HCT116 (cell line): ENCODE measurements around the gene AUTS2. TPM values are rescaled to one million over a fixed set of nuclear protein-coding genes. Genes with fewer than 3 reads are reported as not detected.

Experiments used
- ATAC-seq: fragments of 200-7000 bp; cut with Tn5 transposase; 2 replicates; pipeline ENCODE4 v1.9.1; 2020; ENCODE audit warnings: mild to moderate bottlenecking, moderate library complexity
- BruUV-seq: library from RNA; stranded (reverse); fragments of 400-500 nt; replicated peaks from 2 replicates; lab custom pipeline; 2021; lab: Mats Ljungman, UMichigan
- CTCF ChIA-PET: fragments of 300-600 bp; sonication (Branson Sonifier 250); formaldehyde crosslinking; loops from one replicate; lab custom pipeline; 2021; ENCODE audit warnings: antibody characterized with exemption; lab: Charles Lee
- POLR2A ChIA-PET: fragments of 300-600, 350-600 bp; sonication (Branson Sonifier 250); formaldehyde crosslinking; loops from one replicate; lab custom pipeline; 2021; ENCODE audit warnings: antibody characterized with exemption; lab: Charles Lee
- RAD21 ChIA-PET, 2 experiments: fragments of 300-600 bp; sonication (Branson Sonifier 250); formaldehyde crosslinking; loops; one replicate each; lab custom pipeline; 2023; ENCODE audit warnings: low total read pairs in 2 of 2; ENCODE audit not compliant: uncharacterized antibody in 2 of 2, unreplicated experiment in 2 of 2, low non-redundant PET in 1 of 2; lab: Charles Lee
- DNase-seq: peaks from one replicate; pipeline ENCODE4 v3.0.0-alpha.2; 2010; ENCODE audit warnings: low read depth, low spot score
- H2AFZ ChIP-seq: fragments of 200-600 bp; shearing (Covaris generic), sonication (generic); 2 replicates; pipeline ENCODE4 v1.6.1; 2017; ENCODE audit warnings: low read depth, mixed run types, mixed read lengths, antibody characterized with exemption, low read length; ENCODE audit not compliant: poor library complexity, severe bottlenecking
- H3K27ac ChIP-seq: 2 replicates; pipeline ENCODE4 v1.5.1; 2012; ENCODE audit warnings: low read depth, low read length
- H3K27me3 ChIP-seq: fragments of 200-600 bp; sonication (generic); 2 replicates; pipeline ENCODE4 v1.6.1; 2016; ENCODE audit warnings: mixed run types, low read length, mixed read lengths; ENCODE audit not compliant: insufficient read depth
- H3K36me3 ChIP-seq, 2 experiments: fragments of 200-500 bp in 1 of 2; fragments of 200-600 bp in 1 of 2; sonication (Bioruptor generic) in 1 of 2; sonication (generic) in 1 of 2; 2 replicates each; pipeline versions ENCODE4 v1.5.1 to v1.6.1; 2014 to 2016; ENCODE audit warnings: low read length in 2 of 2, inconsistent platforms in 1 of 2, mixed read lengths in 1 of 2, mixed run types in 1 of 2; ENCODE audit not compliant: insufficient read depth in 2 of 2, control insufficient read depth in 1 of 2
- H3K4me1 ChIP-seq, 2 experiments: fragments of 200-600 bp in 1 of 2; sonication (generic) in 1 of 2; 2 replicates each; pipeline versions ENCODE4 v1.5.1 to v1.6.1; 2012 to 2017; ENCODE audit warnings: low read length in 2 of 2, inconsistent platforms in 1 of 2, mild to moderate bottlenecking in 1 of 2, mixed read lengths in 1 of 2, mixed run types in 1 of 2, moderate library complexity in 1 of 2; ENCODE audit not compliant: insufficient read depth in 2 of 2, control insufficient read depth in 1 of 2
- H3K4me2 ChIP-seq: fragments of 200-600 bp; sonication (generic); 2 replicates; pipeline ENCODE4 v1.6.1; 2017; ENCODE audit warnings: mixed run types, low read length, mixed read lengths
- H3K4me3 ChIP-seq, 2 experiments: fragments of 200-600 bp in 1 of 2; sonication (generic) in 1 of 2; replicated peaks in 1 of 2; 2 replicates each; pipeline ENCODE4 v1.5.1; 2011 to 2016; ENCODE audit warnings: low read length in 2 of 2, control low read depth in 1 of 2, low read depth in 1 of 2, mild to moderate bottlenecking in 1 of 2, mixed read lengths in 1 of 2, mixed run types in 1 of 2
- H3K79me2 ChIP-seq: fragments of 200-600 bp; sonication (generic); 2 replicates; pipeline ENCODE4 v1.6.1; 2017; ENCODE audit warnings: mild to moderate bottlenecking, mixed run types, low read length, moderate library complexity, mixed read lengths; ENCODE audit not compliant: insufficient read depth
- H3K9ac ChIP-seq: fragments of 200-600 bp; sonication (generic); 2 replicates; pipeline ENCODE4 v1.6.1; 2016; ENCODE audit warnings: low read length, mixed read lengths
- H3K9me2 ChIP-seq: fragments of 200-600 bp; sonication (generic), shearing (Covaris generic); 2 replicates; pipeline ENCODE4 v1.6.1; 2017; ENCODE audit warnings: mixed run types, mild to moderate bottlenecking, moderate library complexity; ENCODE audit not compliant: insufficient read depth
- H3K9me3 ChIP-seq, 2 experiments: fragments of 200-500 bp in 1 of 2; fragments of 200-600 bp in 1 of 2; sonication (Bioruptor generic) in 1 of 2; sonication (generic) in 1 of 2; 2 replicates each; pipeline ENCODE4 v1.6.1; 2014 to 2017; ENCODE audit warnings: low read length in 2 of 2, mixed read lengths in 2 of 2, inconsistent platforms in 1 of 2, low read depth in 1 of 2, mild to moderate bottlenecking in 1 of 2, mixed run types in 1 of 2, moderate library complexity in 1 of 2; ENCODE audit not compliant: control insufficient read depth in 1 of 2, insufficient read depth in 1 of 2
- H4K20me1 ChIP-seq: fragments of 200-600 bp; sonication (generic), shearing (Covaris generic); 2 replicates; pipeline ENCODE4 v1.6.1; 2017; ENCODE audit warnings: mixed run types, mild to moderate bottlenecking, moderate library complexity; ENCODE audit not compliant: insufficient read depth
- CBX3 ChIP-seq: IDR thresholded peaks from 2 replicates; pipeline ENCODE4 v1.6.1; 2012; ENCODE audit warnings: low read depth
- CEBPB ChIP-seq: IDR thresholded peaks from 2 replicates; pipeline ENCODE4 v1.6.1; 2012; ENCODE audit warnings: low read depth
- FOSL1 ChIP-seq: IDR thresholded peaks from 2 replicates; pipeline ENCODE4 v1.6.1; 2012; ENCODE audit warnings: low read depth
- MAX ChIP-seq: IDR thresholded peaks from 2 replicates; pipeline ENCODE4 v1.6.1; 2012
- RAD21 ChIP-seq: IDR thresholded peaks from 2 replicates; pipeline ENCODE4 v1.6.1; 2012; ENCODE audit warnings: low read depth, mild to moderate bottlenecking
- REST ChIP-seq: IDR thresholded peaks from 2 replicates; pipeline ENCODE4 v1.6.1; 2012; ENCODE audit warnings: low read depth
- SIN3A ChIP-seq: IDR thresholded peaks from 2 replicates; pipeline ENCODE4 v1.6.1; 2012; ENCODE audit warnings: low read depth
- YY1 ChIP-seq: IDR thresholded peaks from 2 replicates; pipeline ENCODE4 v1.6.1; 2011; ENCODE audit warnings: low read length, low read depth, moderate library complexity, mild to moderate bottlenecking; ENCODE audit not compliant: insufficient replicate concordance; ENCODE audit errors: extremely low read depth
- ZFX ChIP-seq: fragments of 450-650 bp; IDR thresholded peaks from 2 replicates; pipeline ENCODE4 v1.6.1; 2017
- ZNF274 ChIP-seq: fragments of 200-500 bp; sonication (Bioruptor generic); IDR thresholded peaks from 2 replicates; pipeline ENCODE4 v1.6.1; 2014; ENCODE audit warnings: mild to moderate bottlenecking, low read depth, low read length, inconsistent platforms
- intact Hi-C: fragments of 100-400 bp; cut with micrococcal nuclease; formaldehyde crosslinking; loops from 2 replicates; pipeline ENCODE4 v1.10.0; 2022
- total RNA-seq: library from RNA; stranded (reverse); gene quantifications from one replicate; pipeline ENCODE4 v1.2.1, GENCODE V29; 2021; ENCODE audit not compliant: unreplicated experiment

The AUTS2 gene
- total RNA-seq, 1 experiment from 2014 or later = 0.93 TPM

GRCh38 chr7:70582927-70583895 lies 984.9 kb downstream of the AUTS2 start:
- CTCF ChIA-PET = no interaction called here
- TF ChIP-seq ZFX (no peak), CEBPB (no peak), YY1 (no peak), FOSL1 (no peak), CBX3 (no peak)
- TF ChIP-seq, all 23 proteins: peak for 0
- no peak for ATAC-seq
- no peak overlapping the region for H3K4me2 ChIP-seq
- H3K9me2 ChIP-seq = no peaks in the 10 kb centered on the region
- intact Hi-C loops = no loop called here
- no peak overlapping the region for H3K27ac ChIP-seq
- DNase-seq = no peak
- H2AFZ ChIP-seq = no peak overlapping the region
- no peaks in the 10 kb centered on the region for H3K79me2 ChIP-seq
- H3K9me3 ChIP-seq = peaks cover 3 to 23% of the 10 kb centered on the region in 2 experiments; a peak in 2 of 4 replicates
- RAD21 ChIA-PET = no interaction called here
- no peaks in the 10 kb centered on the region for H4K20me1 ChIP-seq
- POLR2A ChIA-PET = no interaction called here
- no peak overlapping the region for H3K9ac ChIP-seq
- no peaks in the 10 kb centered on the region for H3K27me3 ChIP-seq
- no TSS peak for BruUV-seq
- H3K36me3 ChIP-seq = no peaks in the 10 kb centered on the region
- no peak overlapping the region for H3K4me3 ChIP-seq
- no peaks in the 10 kb centered on the region for H3K4me1 ChIP-seq

DNA sequence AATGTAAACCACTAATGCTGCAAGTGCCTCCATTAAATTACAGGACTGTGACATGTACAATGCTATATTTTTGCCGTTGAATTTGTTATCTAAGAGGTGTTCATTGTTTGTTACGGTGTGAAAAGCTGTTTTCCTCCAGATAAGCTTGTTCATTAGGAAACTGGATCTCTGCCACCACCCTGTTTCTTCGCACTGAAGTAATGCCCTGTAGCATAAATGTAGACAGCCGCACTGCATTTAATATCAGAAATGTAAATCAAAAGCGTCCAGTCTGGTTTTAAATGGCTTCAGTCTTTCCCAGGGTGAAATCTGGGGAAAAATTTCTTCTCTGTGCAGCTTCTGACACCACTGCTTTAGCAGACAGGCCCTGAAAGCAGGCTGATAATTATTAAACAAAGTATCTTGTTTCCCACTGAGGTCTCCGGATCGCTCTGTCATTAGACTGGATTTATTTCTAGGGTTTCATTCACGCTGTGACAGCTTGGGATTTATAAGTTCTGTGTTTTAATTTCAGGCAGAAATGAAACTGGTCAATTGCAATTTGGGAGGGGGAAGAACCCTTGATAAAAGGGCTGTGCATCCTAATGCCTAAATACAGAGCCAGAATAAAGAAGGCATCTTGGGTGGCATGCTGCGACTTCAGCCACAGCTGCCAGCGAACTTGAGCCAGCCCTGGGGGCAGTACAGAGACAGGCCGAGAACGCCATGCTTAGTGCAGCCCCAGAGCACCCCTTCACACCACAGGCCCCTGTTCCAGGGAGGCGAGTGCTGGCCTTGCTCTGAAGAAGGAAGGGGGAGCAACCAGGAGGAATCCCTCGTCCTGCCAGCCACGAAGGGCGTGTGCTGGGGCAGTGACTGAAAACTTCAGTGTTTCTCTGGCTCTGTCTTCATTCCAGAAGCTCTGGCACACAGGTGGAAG lies 985.9 kb downstream of the AUTS2 start:
- Histone ChIP-seq H3K4me2 (no peak overlapping the region), H3K36me3 (no peaks in the 10 kb centered on the region), H3K4me1 (no peaks in the 10 kb centered on the region), H3K9ac (no peak overlapping the region), H4K20me1 (no peaks in the 10 kb centered on the region), H3K9me2 (no peaks in the 10 kb centered on the region), H3K9me3 (peaks cover 3 to 22% of the 10 kb centered on the region in 2 experiments; a peak in 2 of 4 replicates), H2AFZ (no peak overlapping the region), H3K79me2 (no peaks in the 10 kb centered on the region), H3K4me3 (no peak overlapping the region), H3K27me3 (no peaks in the 10 kb centered on the region), H3K27ac (no peak overlapping the region)
- BruUV-seq = no TSS peak
- ATAC-seq (no peak), DNase-seq (no peak)
- RAD21 ChIA-PET = no interaction called here
- POLR2A ChIA-PET = no interaction called here
- CTCF ChIA-PET = no interaction called here
- no peak for TF ChIP-seq MAX
- no peak for TF ChIP-seq FOSL1
- TF ChIP-seq ZFX = no peak
- no peak for TF ChIP-seq REST
- TF ChIP-seq ZNF274 = no peak
- TF ChIP-seq RAD21 = no peak
- TF ChIP-seq SIN3A = no peak
- intact Hi-C loops = no loop called here
